NCI-H2196 (cell line): ENCODE results near the gene RNF5.

Experiments used
- DNase-seq: peaks from one replicate; lab custom pipeline; 2025; ENCODE audit not compliant: unreplicated experiment; lab: John Stamatoyannopoulos, UW

Gene RNF5

GRCh38 chr6:32151863-32152768 lies 26.1 kb upstream of the RNF5 start, which contains the start of gene PRRT1:
Gene PRRT1, minus strand, starts transcription at chr6:32151939. Its CDS starts 112 bp downstream, at chr6:32151827.
- no peak for DNase-seq

GRCh38 chr6:32152769-32153563 lies 25.2 kb upstream of the RNF5 start:
- DNase-seq: no peak

- peak; percentile 88 for DNase-seq
These were observed 24.4 kb upstream of the RNF5 start, which contains the start of gene PPT2 for GRCh38 chr6:32153564-32154513. Gene PPT2, plus strand, starts transcription at chr6:32154141. Its CDS starts 454 bp downstream, at chr6:32154595.

- peak; percentile 71 for DNase-seq
These were observed 23.6 kb upstream of the RNF5 start for GRCh38 chr6:32154514-32155161.

- no peak for DNase-seq
These were observed 21.3 kb upstream of the RNF5 start for GRCh38 chr6:32156891-32157290.

- no peak for DNase-seq
These were observed 20.2 kb upstream of the RNF5 start for GRCh38 chr6:32158052-32158451.

GRCh38 chr6:32163559-32164258 lies 14.5 kb upstream of the RNF5 start:
- no peak for DNase-seq

- DNase-seq: no peak
These were observed 13.9 kb upstream of the RNF5 start, which contains the start of gene EGFL8 for GRCh38 chr6:32164295-32164694. Gene EGFL8, plus strand, starts transcription at chr6:32164595. Its CDS starts 1,571 bp downstream, at chr6:32166166.

GRCh38 chr6:32166411-32167061 lies 11.7 kb upstream of the RNF5 start:
- DNase-seq: no peak

- no peak for DNase-seq
These were observed 10.9 kb upstream of the RNF5 start for GRCh38 chr6:32167154-32167760.

GRCh38 chr6:32167761-32168262 lies 10.4 kb upstream of the RNF5 start:
- DNase-seq: no peak

- DNase-seq: no peak
These were observed 9.9 kb upstream of the RNF5 start for GRCh38 chr6:32168350-32168749.

GRCh38 chr6:32168807-32169591 lies 9.2 kb upstream of the RNF5 start:
- no peak for DNase-seq

- no peak for DNase-seq
These were observed 7.9 kb upstream of the RNF5 start for GRCh38 chr6:32170294-32170693.

GRCh38 chr6:32171234-32171633 lies 7.0 kb upstream of the RNF5 start:
- no peak for DNase-seq

- DNase-seq: no peak
These were observed 5.0 kb upstream of the RNF5 start for GRCh38 chr6:32173051-32173727.

- no peak for DNase-seq
These were observed 3.8 kb upstream of the RNF5 start for GRCh38 chr6:32174416-32174815.
